GM23338 (cell line): Measurements from ENCODE around the gene GLCCI1. TPM values are rescaled to one million over a fixed set of nuclear protein-coding genes. Genes with fewer than 3 reads are reported as not detected.
A peak's percentile ranks its signal among the peaks of the same experiment; 100 is the strongest.

Source experiments
- ATAC-seq: fragments of 200-7000 bp; cut with Tn5 transposase; 3 replicates; pipeline ENCODE4 v1.9.1; 2020
- DNase-seq: peaks from one replicate; pipeline ENCODE4 v3.0.0-alpha.2; 2015; ENCODE audit warnings: low spot score
- H2AFZ ChIP-seq: fragments of 200-600 bp; sonication (generic); 2 replicates; pipeline ENCODE4 v1.8.0; 2016; ENCODE audit warnings: antibody characterized with exemption, mild to moderate bottlenecking, moderate library complexity
- H3F3A ChIP-seq: fragments of 200-600 bp; sonication (generic); replicated peaks from 2 replicates; pipeline ENCODE4 v1.8.0; 2017; ENCODE audit warnings: antibody characterized with exemption, mixed run types, low read depth
- H3K27ac ChIP-seq: fragments of 200-600 bp; sonication (generic); 2 replicates; pipeline ENCODE4 v1.6.1; 2016; ENCODE audit warnings: low read depth
- H3K27me3 ChIP-seq: fragments of 200-600 bp; sonication (generic); 2 replicates; pipeline ENCODE4 v1.8.0; 2016; ENCODE audit warnings: mild to moderate bottlenecking, mixed run types, moderate library complexity; ENCODE audit not compliant: insufficient read depth
- H3K36me3 ChIP-seq: fragments of 200-600 bp; sonication (generic); 2 replicates; pipeline ENCODE4 v1.8.0; 2016; ENCODE audit warnings: mild to moderate bottlenecking; ENCODE audit not compliant: insufficient read depth
- H3K4me1 ChIP-seq: fragments of 200-600 bp; sonication (generic); 2 replicates; pipeline ENCODE4 v1.8.0; 2016; ENCODE audit warnings: mild to moderate bottlenecking, moderate library complexity; ENCODE audit not compliant: insufficient read depth
- H3K4me2 ChIP-seq: fragments of 200-600 bp; sonication (generic); 2 replicates; pipeline ENCODE4 v1.7.1; 2017; ENCODE audit warnings: mixed run types
- H3K4me3 ChIP-seq: fragments of 200-600 bp; sonication (generic); 2 replicates; pipeline ENCODE4 v1.6.1; 2016; ENCODE audit warnings: mixed run types
- H3K79me2 ChIP-seq: fragments of 200-600 bp; sonication (generic); replicated peaks from 2 replicates; pipeline ENCODE4 v1.8.0; 2017; ENCODE audit warnings: mild to moderate bottlenecking; ENCODE audit not compliant: insufficient read depth
- H3K9me2 ChIP-seq: fragments of 200-600 bp; sonication (generic); 2 replicates; pipeline ENCODE4 v1.8.0; 2017; ENCODE audit not compliant: insufficient read depth
- H4K20me1 ChIP-seq: fragments of 200-600 bp; sonication (generic); replicated peaks from 2 replicates; pipeline ENCODE4 v1.8.0; 2017; ENCODE audit warnings: mild to moderate bottlenecking; ENCODE audit not compliant: insufficient read depth
- H3K27ac Mint-ChIP-seq: 2 replicates; pipeline ENCODE4 v1.8.0; 2020; ENCODE audit warnings: inconsistent platforms, mild to moderate bottlenecking, moderate library complexity, mixed read lengths
- H3K27me3 Mint-ChIP-seq: 3 replicates; pipeline ENCODE4 v1.8.0; 2022; ENCODE audit warnings: low read depth, mild to moderate bottlenecking, moderate library complexity, mixed read lengths, inconsistent platforms; ENCODE audit not compliant: insufficient read depth, poor library complexity
- H3K36me3 Mint-ChIP-seq: 3 replicates; pipeline ENCODE4 v1.8.0; 2021; ENCODE audit warnings: low read depth, mild to moderate bottlenecking, inconsistent platforms, moderate library complexity, mixed read lengths
- H3K4me1 Mint-ChIP-seq: 3 replicates; pipeline ENCODE4 v1.8.0; 2020; ENCODE audit warnings: mild to moderate bottlenecking, inconsistent platforms, mixed read lengths
- H3K4me3 Mint-ChIP-seq: 3 replicates; pipeline ENCODE4 v1.8.0; 2021; ENCODE audit warnings: moderate library complexity, mild to moderate bottlenecking, inconsistent platforms, mixed read lengths
- H3K9me3 Mint-ChIP-seq: 3 replicates; pipeline ENCODE4 v1.8.0; 2020; ENCODE audit warnings: moderate library complexity, mild to moderate bottlenecking, inconsistent platforms, mixed read lengths
- CREB1 ChIP-seq: fragments of 250-450 bp; sonication (Bioruptor Pico); IDR thresholded peaks from 2 replicates; pipeline ENCODE4 v1.5.0; 2020; ENCODE audit warnings: low read depth, mild to moderate bottlenecking, moderate library complexity
- EZH2phosphoT487 ChIP-seq: fragments of 200-600 bp; sonication (generic); IDR thresholded peaks from one replicate; pipeline ENCODE4 v1.8.1; 2018; ENCODE audit warnings: antibody characterized with exemption; ENCODE audit not compliant: unreplicated experiment
- JUNB ChIP-seq: IDR thresholded peaks from one replicate; pipeline ENCODE4 v1.6.1; 2016; ENCODE audit warnings: antibody characterized with exemption; ENCODE audit not compliant: unreplicated experiment
- NANOG ChIP-seq: IDR thresholded peaks from 2 replicates; pipeline ENCODE4 v1.6.1; 2016; ENCODE audit warnings: antibody characterized with exemption, borderline replicate concordance
- POLR2AphosphoS5 ChIP-seq: IDR thresholded peaks from 2 replicates; pipeline ENCODE4 v1.6.1; 2016; ENCODE audit warnings: antibody characterized with exemption, low read depth
- STAT1 ChIP-seq: IDR thresholded peaks from one replicate; pipeline ENCODE4 v1.6.1; 2016; ENCODE audit warnings: antibody characterized with exemption; ENCODE audit not compliant: unreplicated experiment
- ZNF114 ChIP-seq: fragments of 250-450 bp; sonication (Bioruptor Pico); IDR thresholded peaks from 2 replicates; pipeline ENCODE4 v1.5.0; 2020; ENCODE audit warnings: mild to moderate bottlenecking, moderate library complexity
- ZNF331 ChIP-seq: fragments of 250-450 bp; sonication (Bioruptor Pico); IDR thresholded peaks from 2 replicates; pipeline ENCODE4 v1.5.0; 2020; ENCODE audit warnings: low read depth, mild to moderate bottlenecking, moderate library complexity
- polyA plus RNA-seq: library from polyadenylated mRNA; unstranded; fragments of >200 nt; fragmentation: Nextera tagmentation; extraction: Ambion mirVana; gene quantifications from 2 replicates; pipeline ENCODE4 v1.2.1, GENCODE V29; 2016
- total RNA-seq: library from RNA; depleted of rRNA; stranded (reverse); fragments of >200 nt; shearing (Covaris generic); gene quantifications from 2 replicates; pipeline ENCODE4 v1.2.3, GENCODE V29; 2014
- TF ChIP-seq, protein P1 (sequence below): fragments of 250-450 bp; sonication (Bioruptor Pico); IDR thresholded peaks from 2 replicates; pipeline ENCODE4 v1.5.0; 2020; ENCODE audit warnings: mild to moderate bottlenecking, moderate library complexity
- TF ChIP-seq, protein P2 (sequence below), 2 experiments: fragments of 200-600 bp in 1 of 2; sonication (generic) in 1 of 2; conservative IDR thresholded peaks; 2 replicates each; pipeline versions ENCODE4 v1.5.1 to v1.6.1; 2016 to 2017; ENCODE audit warnings: antibody characterized with exemption in 2 of 2, low read depth in 2 of 2, mild to moderate bottlenecking in 2 of 2, moderate library complexity in 1 of 2

Gene GLCCI1
- total and polyA plus RNA-seq, 2 experiments from 2014 or later, result 15.0 to 15.7 TPM

DNA sequence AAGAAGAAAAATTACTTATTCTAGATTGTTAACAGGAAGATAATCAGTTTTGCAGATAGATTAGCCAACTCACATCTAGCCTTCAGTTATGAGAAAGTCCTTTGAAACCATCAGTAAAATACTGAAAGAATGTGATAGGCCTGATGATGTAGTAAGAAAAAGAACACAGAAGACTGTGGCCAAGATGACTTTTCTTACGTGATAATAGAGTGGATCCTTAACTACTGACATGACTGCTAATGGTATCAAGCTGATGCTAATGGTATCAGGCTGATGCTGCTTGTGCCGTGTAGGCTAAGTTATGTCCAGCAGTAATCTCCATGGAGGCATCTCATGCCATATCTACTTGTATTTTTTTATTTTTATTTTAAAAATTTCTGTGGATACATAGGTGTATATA is 114.2 kb downstream of the GLCCI1 start (continued):
- TF ChIP-seq, protein P1, sequence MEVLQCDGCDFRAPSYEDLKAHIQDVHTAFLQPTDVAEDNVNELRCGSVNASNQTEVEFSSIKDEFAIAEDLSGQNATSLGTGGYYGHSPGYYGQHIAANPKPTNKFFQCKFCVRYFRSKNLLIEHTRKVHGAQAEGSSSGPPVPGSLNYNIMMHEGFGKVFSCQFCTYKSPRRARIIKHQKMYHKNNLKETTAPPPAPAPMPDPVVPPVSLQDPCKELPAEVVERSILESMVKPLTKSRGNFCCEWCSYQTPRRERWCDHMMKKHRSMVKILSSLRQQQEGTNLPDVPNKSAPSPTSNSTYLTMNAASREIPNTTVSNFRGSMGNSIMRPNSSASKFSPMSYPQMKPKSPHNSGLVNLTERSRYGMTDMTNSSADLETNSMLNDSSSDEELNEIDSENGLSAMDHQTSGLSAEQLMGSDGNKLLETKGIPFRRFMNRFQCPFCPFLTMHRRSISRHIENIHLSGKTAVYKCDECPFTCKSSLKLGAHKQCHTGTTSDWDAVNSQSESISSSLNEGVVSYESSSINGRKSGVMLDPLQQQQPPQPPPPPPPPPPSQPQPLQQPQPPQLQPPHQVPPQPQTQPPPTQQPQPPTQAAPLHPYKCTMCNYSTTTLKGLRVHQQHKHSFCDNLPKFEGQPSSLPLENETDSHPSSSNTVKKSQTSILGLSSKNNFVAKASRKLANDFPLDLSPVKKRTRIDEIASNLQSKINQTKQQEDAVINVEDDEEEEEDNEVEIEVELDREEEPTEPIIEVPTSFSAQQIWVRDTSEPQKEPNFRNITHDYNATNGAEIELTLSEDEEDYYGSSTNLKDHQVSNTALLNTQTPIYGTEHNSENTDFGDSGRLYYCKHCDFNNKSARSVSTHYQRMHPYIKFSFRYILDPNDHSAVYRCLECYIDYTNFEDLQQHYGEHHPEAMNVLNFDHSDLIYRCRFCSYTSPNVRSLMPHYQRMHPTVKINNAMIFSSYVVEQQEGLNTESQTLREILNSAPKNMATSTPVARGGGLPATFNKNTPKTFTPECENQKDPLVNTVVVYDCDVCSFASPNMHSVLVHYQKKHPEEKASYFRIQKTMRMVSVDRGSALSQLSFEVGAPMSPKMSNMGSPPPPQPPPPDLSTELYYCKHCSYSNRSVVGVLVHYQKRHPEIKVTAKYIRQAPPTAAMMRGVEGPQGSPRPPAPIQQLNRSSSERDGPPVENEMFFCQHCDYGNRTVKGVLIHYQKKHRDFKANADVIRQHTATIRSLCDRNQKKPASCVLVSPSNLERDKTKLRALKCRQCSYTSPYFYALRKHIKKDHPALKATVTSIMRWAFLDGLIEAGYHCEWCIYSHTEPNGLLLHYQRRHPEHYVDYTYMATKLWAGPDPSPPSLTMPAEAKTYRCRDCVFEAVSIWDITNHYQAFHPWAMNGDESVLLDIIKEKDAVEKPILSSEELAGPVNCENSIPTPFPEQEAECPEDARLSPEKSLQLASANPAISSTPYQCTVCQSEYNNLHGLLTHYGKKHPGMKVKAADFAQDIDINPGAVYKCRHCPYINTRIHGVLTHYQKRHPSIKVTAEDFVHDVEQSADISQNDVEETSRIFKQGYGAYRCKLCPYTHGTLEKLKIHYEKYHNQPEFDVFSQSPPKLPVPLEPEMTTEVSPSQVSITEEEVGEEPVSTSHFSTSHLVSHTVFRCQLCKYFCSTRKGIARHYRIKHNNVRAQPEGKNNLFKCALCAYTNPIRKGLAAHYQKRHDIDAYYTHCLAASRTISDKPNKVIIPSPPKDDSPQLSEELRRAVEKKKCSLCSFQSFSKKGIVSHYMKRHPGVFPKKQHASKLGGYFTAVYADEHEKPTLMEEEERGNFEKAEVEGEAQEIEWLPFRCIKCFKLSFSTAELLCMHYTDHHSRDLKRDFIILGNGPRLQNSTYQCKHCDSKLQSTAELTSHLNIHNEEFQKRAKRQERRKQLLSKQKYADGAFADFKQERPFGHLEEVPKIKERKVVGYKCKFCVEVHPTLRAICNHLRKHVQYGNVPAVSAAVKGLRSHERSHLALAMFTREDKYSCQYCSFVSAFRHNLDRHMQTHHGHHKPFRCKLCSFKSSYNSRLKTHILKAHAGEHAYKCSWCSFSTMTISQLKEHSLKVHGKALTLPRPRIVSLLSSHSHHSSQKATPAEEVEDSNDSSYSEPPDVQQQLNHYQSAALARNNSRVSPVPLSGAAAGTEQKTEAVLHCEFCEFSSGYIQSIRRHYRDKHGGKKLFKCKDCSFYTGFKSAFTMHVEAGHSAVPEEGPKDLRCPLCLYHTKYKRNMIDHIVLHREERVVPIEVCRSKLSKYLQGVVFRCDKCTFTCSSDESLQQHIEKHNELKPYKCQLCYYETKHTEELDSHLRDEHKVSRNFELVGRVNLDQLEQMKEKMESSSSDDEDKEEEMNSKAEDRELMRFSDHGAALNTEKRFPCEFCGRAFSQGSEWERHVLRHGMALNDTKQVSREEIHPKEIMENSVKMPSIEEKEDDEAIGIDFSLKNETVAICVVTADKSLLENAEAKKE (CRISPR knock-in tag), result no peak
- TF ChIP-seq CREB1 (CRISPR knock-in tag), result no peak
- TF ChIP-seq POLR2AphosphoS5, result no peak
- no peak for TF ChIP-seq STAT1
- no peak for TF ChIP-seq NANOG
- TF ChIP-seq EZH2phosphoT487, result no peak
- TF ChIP-seq, protein P2, sequence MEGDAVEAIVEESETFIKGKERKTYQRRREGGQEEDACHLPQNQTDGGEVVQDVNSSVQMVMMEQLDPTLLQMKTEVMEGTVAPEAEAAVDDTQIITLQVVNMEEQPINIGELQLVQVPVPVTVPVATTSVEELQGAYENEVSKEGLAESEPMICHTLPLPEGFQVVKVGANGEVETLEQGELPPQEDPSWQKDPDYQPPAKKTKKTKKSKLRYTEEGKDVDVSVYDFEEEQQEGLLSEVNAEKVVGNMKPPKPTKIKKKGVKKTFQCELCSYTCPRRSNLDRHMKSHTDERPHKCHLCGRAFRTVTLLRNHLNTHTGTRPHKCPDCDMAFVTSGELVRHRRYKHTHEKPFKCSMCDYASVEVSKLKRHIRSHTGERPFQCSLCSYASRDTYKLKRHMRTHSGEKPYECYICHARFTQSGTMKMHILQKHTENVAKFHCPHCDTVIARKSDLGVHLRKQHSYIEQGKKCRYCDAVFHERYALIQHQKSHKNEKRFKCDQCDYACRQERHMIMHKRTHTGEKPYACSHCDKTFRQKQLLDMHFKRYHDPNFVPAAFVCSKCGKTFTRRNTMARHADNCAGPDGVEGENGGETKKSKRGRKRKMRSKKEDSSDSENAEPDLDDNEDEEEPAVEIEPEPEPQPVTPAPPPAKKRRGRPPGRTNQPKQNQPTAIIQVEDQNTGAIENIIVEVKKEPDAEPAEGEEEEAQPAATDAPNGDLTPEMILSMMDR (conservative IDR thresholded peaks at IDR 0.05; ENCODE audit: low read depth in 2 of 2), result no peak
- TF ChIP-seq ZNF114, result no peak

DNA sequence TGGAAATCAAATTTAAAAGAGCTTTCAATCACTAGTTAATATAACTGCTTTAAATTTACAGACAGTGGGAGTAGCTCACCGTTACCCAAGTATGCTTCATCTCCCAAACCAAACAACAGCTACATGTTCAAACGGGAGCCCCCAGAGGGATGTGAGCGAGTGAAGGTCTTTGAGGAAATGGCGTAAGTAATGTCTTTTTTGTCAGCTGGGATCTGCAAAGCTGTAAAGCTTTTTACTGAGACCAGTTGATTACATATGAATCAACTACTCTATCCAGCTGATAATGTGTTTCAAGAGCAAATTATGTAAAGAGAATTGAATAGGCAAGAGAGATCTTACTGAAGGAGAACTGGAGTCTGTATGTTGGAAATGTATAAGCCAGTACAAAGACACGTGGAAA is 116.2 kb downstream of the GLCCI1 start:
- Histone ChIP-seq H4K20me1 (no peaks in the 10 kb centered on the region), H3K4me1 (peaks cover 24% of the 10 kb centered on the region), H2AFZ (no peak overlapping the region), H3F3A (no peaks in the 10 kb centered on the region), H3K4me3 (no peak overlapping the region), H3K79me2 (no peaks in the 10 kb centered on the region), H3K27ac (no peak overlapping the region), H3K36me3 (no peaks in the 10 kb centered on the region), H3K9me2 (no peaks in the 10 kb centered on the region), H3K4me2 (no peak overlapping the region), H3K27me3 (no peaks in the 10 kb centered on the region)
- ATAC-seq (peak; percentile 52; the same call in 2 of the 3 replicates), DNase-seq (peak; percentile 26)
- no peaks in the 10 kb centered on the region for H3K9me3 Mint-ChIP-seq
- H3K36me3 Mint-ChIP-seq, result 0 out of 3 replicates have a peak, but pooled peaks cover 4% of the 10 kb centered on the region
- H3K4me1 Mint-ChIP-seq, result peaks cover 28% of the 10 kb centered on the region
- no peak overlapping the region; the same call in 1 of the 2 replicates for H3K27ac Mint-ChIP-seq
- H3K4me3 Mint-ChIP-seq, result no peak overlapping the region
- H3K27me3 Mint-ChIP-seq, result no peaks in the 10 kb centered on the region
- TF ChIP-seq POLR2AphosphoS5 (no peak), NANOG (no peak), STAT1 (no peak), ZNF331 (CRISPR knock-in tag) (no peak), ZNF114 (no peak), CREB1 (CRISPR knock-in tag) (no peak), EZH2phosphoT487 (no peak), JUNB (no peak)
- TF ChIP-seq, protein P2 (conservative IDR thresholded peaks at IDR 0.05; ENCODE audit: low read depth in 2 of 2), result no peak
